ENCODE measurements around the gene MRPS23. TPM values are rescaled to one million over a fixed set of nuclear protein-coding genes. Genes with fewer than 3 reads are reported as not detected.

MRPS23 gene
- total and polyA plus RNA-seq, 4 donors, result 15.7 to 44.9 (median 31.6) TPM

- Histone ChIP-seq H3K36me3 (ENCODE audit: control insufficient read depth in 4 of 4, insufficient read depth in 4 of 4, low read length in 4 of 4) (peaks cover 0 to 31% (median 22%) of the 10 kb centered on the region in 4 donors), H3K4me1 (ENCODE audit: control insufficient read depth in 5 of 5, insufficient read depth in 5 of 5, low read length in 5 of 5) (peaks cover 9 to 41% (median 33%) of the 10 kb centered on the region in 5 donors), H3K27ac (ENCODE audit: low read depth in 1 of 2, low read length in 1 of 2) (peak overlapping the region; percentile 64 to 92), H3K4me3 (no peak overlapping the region), H3K9ac (ENCODE audit: insufficient read depth in 1 of 2, low read length in 2 of 2) (peak overlapping the region in 1 of 2 donors; percentile 77), H3K27me3 (ENCODE audit: control insufficient read depth in 3 of 3, insufficient read depth in 3 of 3, low read length in 2 of 3) (no peaks in the 10 kb centered on the region), H3K9me3 (ENCODE audit: control insufficient read depth in 4 of 4, insufficient read depth in 3 of 4, low read length in 3 of 4) (no peaks in the 10 kb centered on the region)
- 28% methylated on average over 10 of the region's 10 CpGs for WGBS, 2 donors
- ATAC-seq (ENCODE audit: insufficient read depth, low FRiP score) (peak; percentile 78), DNase-seq (peak; percentile 96)
- no peak for TF ChIP-seq CTCF (IDR thresholded peaks at IDR 0.05; ENCODE audit: control extremely low read depth, extremely low read depth)
Measured at GRCh38 chr17:57875290-57876022, 25.6 kb upstream of the MRPS23 start.

GRCh38 chr17:57874434-57875289, 24.8 kb upstream of the MRPS23 start:
- Histone ChIP-seq H3K4me1 (ENCODE audit: control insufficient read depth in 5 of 5, insufficient read depth in 5 of 5, low read length in 5 of 5) (peaks cover 9 to 34% (median 33%) of the 10 kb centered on the region in 5 donors), H3K4me3 (no peak overlapping the region), H3K27me3 (ENCODE audit: control insufficient read depth in 3 of 3, insufficient read depth in 3 of 3, low read length in 2 of 3) (no peaks in the 10 kb centered on the region), H3K9ac (ENCODE audit: insufficient read depth in 1 of 2, low read length in 2 of 2) (peak overlapping the region; percentile 44 to 59), H3K27ac (ENCODE audit: low read depth in 1 of 2, low read length in 1 of 2) (peak overlapping the region; percentile 64 to 92), H3K36me3 (ENCODE audit: control insufficient read depth in 4 of 4, insufficient read depth in 4 of 4, low read length in 4 of 4) (peaks cover 0 to 29% (median 19%) of the 10 kb centered on the region in 4 donors), H3K9me3 (ENCODE audit: control insufficient read depth in 4 of 4, insufficient read depth in 3 of 4, low read length in 3 of 4) (no peaks in the 10 kb centered on the region)
- peak; percentile 48 for ATAC-seq (ENCODE audit: insufficient read depth, low FRiP score)
- 10 to 28% methylated on average over 31 to 33 of the region's 33 CpGs for WGBS, 2 donors
- peak; percentile 96 to 97 (median 97) for DNase-seq
- no peak for TF ChIP-seq CTCF (IDR thresholded peaks at IDR 0.05; ENCODE audit: control extremely low read depth, extremely low read depth)

- Histone ChIP-seq H3K4me3 (no peak overlapping the region), H3K36me3 (ENCODE audit: control insufficient read depth in 4 of 4, insufficient read depth in 4 of 4, low read length in 4 of 4) (peaks cover 0 to 25% (median 14%) of the 10 kb centered on the region in 4 donors)
Measured at GRCh38 chr17:57874058-57874419, 24.2 kb upstream of the MRPS23 start.

More at GRCh38 chr17:57874058-57874419, 24.2 kb upstream of the MRPS23 start:
- 27 to 45% methylated on average over 7 of the region's 7 CpGs for WGBS, 2 donors
- peak overlapping the region; percentile 27 to 44 for H3K9ac ChIP-seq (ENCODE audit: insufficient read depth in 1 of 2, low read length in 2 of 2)
- no peak for DNase-seq
- H3K9me3 ChIP-seq (ENCODE audit: control insufficient read depth in 4 of 4, insufficient read depth in 3 of 4, low read length in 3 of 4), result no peaks in the 10 kb centered on the region
- no peak for ATAC-seq (ENCODE audit: insufficient read depth, low FRiP score)
- H3K27ac ChIP-seq (ENCODE audit: low read depth in 1 of 2, low read length in 1 of 2), result peak overlapping the region; percentile 42 to 45
- H3K4me1 ChIP-seq (ENCODE audit: control insufficient read depth in 5 of 5, insufficient read depth in 5 of 5, low read length in 5 of 5), result peaks cover 6 to 39% (median 34%) of the 10 kb centered on the region in 5 donors
- TF ChIP-seq CTCF (IDR thresholded peaks at IDR 0.05; ENCODE audit: control extremely low read depth, extremely low read depth), result no peak
- H3K27me3 ChIP-seq (ENCODE audit: control insufficient read depth in 3 of 3, insufficient read depth in 3 of 3, low read length in 2 of 3), result no peaks in the 10 kb centered on the region
